Neural crest cell (in vitro differentiated cells): Measurements from ENCODE around the gene GNAQ. TPM values are rescaled to one million over a fixed set of nuclear protein-coding genes. Genes with fewer than 3 reads are reported as not detected.

ENCODE experiments used
- DNase-seq: peaks from one replicate; pipeline ENCODE4 v3.0.0; 2021; ENCODE audit warnings: low read depth, mixed read lengths, low spot score
- H3K27ac Mint-ChIP-seq: one replicate; pipeline ENCODE4 v1.8.0; 2021; ENCODE audit warnings: mild to moderate bottlenecking, mixed read lengths; ENCODE audit not compliant: unreplicated experiment
- H3K27me3 Mint-ChIP-seq: 2 replicates; pipeline ENCODE4 v1.8.0; 2021; ENCODE audit warnings: low read depth, mild to moderate bottlenecking, mixed read lengths
- H3K36me3 Mint-ChIP-seq: 2 replicates; pipeline ENCODE4 v1.8.0; 2021; ENCODE audit warnings: low read depth, mild to moderate bottlenecking, mixed read lengths
- H3K4me1 Mint-ChIP-seq: 2 replicates; pipeline ENCODE4 v1.8.0; 2021; ENCODE audit warnings: mixed read lengths
- H3K4me3 Mint-ChIP-seq: one replicate; pipeline ENCODE4 v1.8.0; 2021; ENCODE audit warnings: mild to moderate bottlenecking, mixed read lengths
- H3K9me3 Mint-ChIP-seq: 2 replicates; pipeline ENCODE4 v1.8.0; 2021; ENCODE audit warnings: mixed read lengths
- total RNA-seq: library from RNA; stranded (reverse); gene quantifications from 2 replicates; pipeline ENCODE4 v1.2.1, GENCODE V29; 2021
- TF ChIP-seq, protein P1 (sequence below): fragments of 200-600 bp; sonication (generic); conservative IDR thresholded peaks from 2 replicates; pipeline ENCODE4 v1.5.0; 2021; ENCODE audit warnings: antibody characterized with exemption, mild to moderate bottlenecking

GNAQ gene
- total RNA-seq, 1 donor from 2014 or later: 53.3 TPM

DNA sequence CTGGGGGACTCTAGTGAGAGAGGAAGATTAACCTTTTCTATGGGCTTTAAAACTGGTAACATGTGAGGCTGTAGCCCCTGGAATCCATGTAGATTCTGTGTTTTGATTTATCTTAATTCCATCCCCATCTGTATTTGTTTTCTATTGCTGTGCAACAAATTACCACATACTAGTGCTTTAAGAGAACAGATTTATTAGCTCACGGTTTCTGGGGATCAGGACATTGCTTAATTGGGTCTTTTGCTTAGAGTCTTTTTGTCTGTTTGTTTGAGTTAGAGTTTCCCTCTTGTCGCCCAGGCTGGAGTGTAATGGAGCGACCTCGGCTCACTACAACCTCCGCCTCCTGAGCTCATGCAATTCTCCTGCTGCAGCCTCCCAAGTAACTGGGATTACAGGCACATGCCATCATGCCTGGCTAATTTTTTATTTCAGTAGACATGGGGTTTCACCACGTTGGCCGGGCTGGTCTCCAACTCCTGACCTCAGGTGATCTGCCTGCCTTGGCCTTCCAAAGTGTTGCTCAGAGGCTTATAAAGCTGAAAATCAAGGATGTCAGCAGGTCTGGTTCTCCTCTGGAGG, 353.6 kb downstream of the GNAQ start:
- no peaks in the 10 kb centered on the region for H3K4me1 Mint-ChIP-seq
- no peaks in the 10 kb centered on the region for H3K36me3 Mint-ChIP-seq
- H3K27me3 Mint-ChIP-seq: no peaks in the 10 kb centered on the region
- H3K4me3 Mint-ChIP-seq: no peak overlapping the region
- TF ChIP-seq, protein P1, sequence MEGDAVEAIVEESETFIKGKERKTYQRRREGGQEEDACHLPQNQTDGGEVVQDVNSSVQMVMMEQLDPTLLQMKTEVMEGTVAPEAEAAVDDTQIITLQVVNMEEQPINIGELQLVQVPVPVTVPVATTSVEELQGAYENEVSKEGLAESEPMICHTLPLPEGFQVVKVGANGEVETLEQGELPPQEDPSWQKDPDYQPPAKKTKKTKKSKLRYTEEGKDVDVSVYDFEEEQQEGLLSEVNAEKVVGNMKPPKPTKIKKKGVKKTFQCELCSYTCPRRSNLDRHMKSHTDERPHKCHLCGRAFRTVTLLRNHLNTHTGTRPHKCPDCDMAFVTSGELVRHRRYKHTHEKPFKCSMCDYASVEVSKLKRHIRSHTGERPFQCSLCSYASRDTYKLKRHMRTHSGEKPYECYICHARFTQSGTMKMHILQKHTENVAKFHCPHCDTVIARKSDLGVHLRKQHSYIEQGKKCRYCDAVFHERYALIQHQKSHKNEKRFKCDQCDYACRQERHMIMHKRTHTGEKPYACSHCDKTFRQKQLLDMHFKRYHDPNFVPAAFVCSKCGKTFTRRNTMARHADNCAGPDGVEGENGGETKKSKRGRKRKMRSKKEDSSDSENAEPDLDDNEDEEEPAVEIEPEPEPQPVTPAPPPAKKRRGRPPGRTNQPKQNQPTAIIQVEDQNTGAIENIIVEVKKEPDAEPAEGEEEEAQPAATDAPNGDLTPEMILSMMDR: no peak
- H3K27ac Mint-ChIP-seq: no peak overlapping the region
- H3K9me3 Mint-ChIP-seq: no peaks in the 10 kb centered on the region
- DNase-seq: no peak

DNA sequence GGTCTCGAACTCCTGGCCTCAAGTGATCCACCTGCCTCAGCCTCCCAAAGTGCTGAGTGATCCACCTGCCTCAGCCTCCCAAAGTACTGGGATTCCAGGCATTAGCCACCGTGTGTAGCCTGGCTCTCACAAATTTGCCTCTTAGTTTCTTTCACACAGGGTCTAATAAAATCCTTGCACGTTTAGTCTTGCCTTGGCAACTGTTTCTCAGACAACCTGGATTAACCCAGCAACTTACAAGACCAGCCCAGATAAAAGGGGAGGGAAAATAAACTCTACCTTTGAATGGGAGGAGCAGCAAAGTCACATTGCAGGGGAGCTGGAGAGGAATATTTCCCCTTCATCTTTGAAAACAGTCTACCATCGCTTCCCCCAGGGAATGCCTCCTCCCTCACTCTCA, 354.2 kb downstream of the GNAQ start:
- Mint-ChIP-seq H3K36me3 (no peaks in the 10 kb centered on the region), H3K27me3 (no peaks in the 10 kb centered on the region), H3K4me3 (no peak overlapping the region), H3K9me3 (no peaks in the 10 kb centered on the region), H3K27ac (no peak overlapping the region), H3K4me1 (no peaks in the 10 kb centered on the region)
- TF ChIP-seq, protein P1: no peak
- DNase-seq: no peak

DNA sequence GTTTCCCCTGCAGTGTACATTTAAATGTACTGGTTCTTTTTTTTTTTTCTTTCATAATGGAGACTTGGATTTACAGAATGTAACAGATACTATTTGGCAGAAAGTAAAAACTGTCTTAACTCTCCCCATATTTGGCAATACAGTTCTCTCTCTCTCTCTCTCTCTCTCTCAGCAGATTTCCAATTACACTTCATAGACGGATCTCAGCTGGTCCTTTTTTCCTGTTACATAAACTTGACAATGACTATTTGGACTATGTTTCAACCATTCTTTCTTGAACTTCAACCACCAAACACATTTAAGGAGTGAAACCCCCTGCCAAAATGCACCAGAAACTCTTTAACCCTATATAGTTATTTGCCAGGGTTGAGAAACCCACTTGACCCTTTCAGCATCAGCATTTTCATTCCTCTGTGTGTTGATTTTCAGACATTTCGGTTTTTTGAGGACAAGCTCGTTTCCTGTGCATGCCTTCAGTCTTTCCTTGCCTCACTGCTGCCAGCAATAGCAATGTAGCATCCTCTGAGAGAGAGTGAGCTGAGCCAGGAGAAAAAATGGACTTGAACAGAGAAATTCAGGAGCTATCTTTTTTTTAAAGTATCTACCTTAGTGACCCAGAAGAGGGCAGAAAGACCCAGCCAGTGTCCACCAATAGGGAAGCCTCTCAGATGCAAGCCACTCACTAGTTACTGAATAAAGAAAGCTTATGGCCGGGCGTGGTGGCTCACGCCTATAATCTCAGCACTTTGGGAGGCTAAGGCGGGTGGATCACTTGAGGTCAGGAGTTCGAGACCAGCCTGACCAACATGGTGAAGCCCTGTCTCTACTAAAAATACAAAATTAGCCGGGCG, 357.4 kb downstream of the GNAQ start:
- DNase-seq: no peak
- Mint-ChIP-seq H3K27me3 (no peaks in the 10 kb centered on the region), H3K4me1 (no peaks in the 10 kb centered on the region), H3K9me3 (no peaks in the 10 kb centered on the region), H3K4me3 (no peak overlapping the region), H3K27ac (no peak overlapping the region), H3K36me3 (no peaks in the 10 kb centered on the region)
- TF ChIP-seq, protein P1: no peak

DNA sequence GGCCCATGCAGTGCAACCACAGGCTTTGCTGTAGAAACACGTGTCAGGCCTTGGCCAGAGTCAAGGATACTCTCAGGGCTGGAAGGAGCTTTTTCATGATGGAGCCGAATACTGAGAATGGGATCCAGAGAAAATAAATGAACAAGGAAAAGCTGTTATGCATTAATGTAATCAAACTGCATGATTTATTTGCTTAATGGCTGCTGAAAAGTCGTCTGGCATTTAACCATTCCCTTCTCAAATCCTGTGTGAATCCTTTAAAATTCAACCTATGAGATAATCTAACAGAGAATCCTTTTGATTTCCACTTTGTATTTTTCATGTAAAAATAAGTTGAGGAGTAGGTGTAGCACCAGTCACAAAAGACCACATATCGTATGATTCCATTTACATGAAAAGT, 359.4 kb downstream of the GNAQ start:
- no peak overlapping the region for H3K27ac Mint-ChIP-seq
- no peak overlapping the region for H3K4me3 Mint-ChIP-seq
- H3K9me3 Mint-ChIP-seq: no peaks in the 10 kb centered on the region
- H3K27me3 Mint-ChIP-seq: no peaks in the 10 kb centered on the region
- no peak for DNase-seq
- TF ChIP-seq, protein P1: no peak
- no peaks in the 10 kb centered on the region for H3K4me1 Mint-ChIP-seq
- H3K36me3 Mint-ChIP-seq: no peaks in the 10 kb centered on the region

DNA sequence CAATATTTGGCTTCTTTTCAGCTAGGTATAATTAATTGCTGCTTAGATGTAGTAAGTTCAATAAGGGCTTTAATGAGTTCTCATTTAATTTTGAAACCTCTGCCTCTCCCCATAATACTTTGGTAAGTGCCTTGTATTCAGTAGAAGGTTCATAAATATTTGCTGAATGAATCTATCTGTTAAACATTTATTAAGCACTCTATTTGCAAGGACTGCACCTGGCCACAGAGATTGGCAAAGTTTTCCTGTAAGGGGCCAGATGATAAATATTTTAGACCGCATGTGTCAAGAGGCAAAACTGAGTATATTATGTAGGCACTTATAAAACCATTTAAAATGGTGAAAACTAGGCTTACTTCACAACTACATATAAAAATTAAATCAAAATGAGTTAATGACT, 364.5 kb downstream of the GNAQ start:
- H3K36me3 Mint-ChIP-seq: no peaks in the 10 kb centered on the region
- no peak overlapping the region for H3K27ac Mint-ChIP-seq
- no peak overlapping the region for H3K4me3 Mint-ChIP-seq
- TF ChIP-seq, protein P1: no peak
- no peaks in the 10 kb centered on the region for H3K9me3 Mint-ChIP-seq
- DNase-seq: no peak
- H3K4me1 Mint-ChIP-seq: no peaks in the 10 kb centered on the region
- H3K27me3 Mint-ChIP-seq: no peaks in the 10 kb centered on the region

Other genes starting within 250 kb of the GNAQ start
- gene CEP78, start 204.3 kb upstream of the GNAQ start, total RNA-seq: 66.4 and 71.0 TPM in 2 replicates